A673 (cell line): ENCODE data around the gene THSD4. TPM values are rescaled to one million over a fixed set of nuclear protein-coding genes. Genes with fewer than 3 reads are reported as not detected.

Experiments used
- BruUV-seq: library from RNA; stranded (reverse); fragments of 400-500 nt; replicated peaks from 2 replicates; lab custom pipeline; 2021; lab: Mats Ljungman, UMichigan
- CTCF ChIA-PET: fragments of 300-600 bp; sonication (Branson Sonifier 250); formaldehyde crosslinking; loops from one replicate; lab custom pipeline; 2022; ENCODE audit warnings: antibody characterized with exemption; lab: Charles Lee
- POLR2A ChIA-PET: fragments of 300-600 bp; sonication (Branson Sonifier 250); formaldehyde crosslinking; loops from one replicate; lab custom pipeline; 2022; ENCODE audit warnings: antibody characterized with exemption; ENCODE audit not compliant: low non-redundant PET; lab: Charles Lee
- DNase-seq: peaks from one replicate; pipeline ENCODE4 v3.0.0-alpha.2; 2015; ENCODE audit warnings: low spot score
- H3K27ac ChIP-seq: fragments of 200-600 bp; sonication (generic); 2 replicates; pipeline ENCODE4 v1.5.1; 2016; ENCODE audit warnings: mixed run types, low read depth, mild to moderate bottlenecking, mixed read lengths, antibody characterized with exemption, low read length; ENCODE audit not compliant: poor library complexity, severe bottlenecking
- H3K27me3 ChIP-seq: fragments of 200-600 bp; sonication (generic); replicated peaks from 2 replicates; pipeline ENCODE4 v1.6.1; 2017; ENCODE audit warnings: mixed run types, low read depth, mild to moderate bottlenecking, mixed read lengths, antibody characterized with exemption, low read length; ENCODE audit not compliant: insufficient read depth, poor library complexity
- H3K36me3 ChIP-seq: fragments of 200-600 bp; sonication (generic); 2 replicates; pipeline ENCODE4 v1.6.1; 2016; ENCODE audit warnings: mixed run types, mild to moderate bottlenecking, mixed read lengths, antibody characterized with exemption, low read length; ENCODE audit not compliant: insufficient read depth, poor library complexity, severe bottlenecking
- H3K4me1 ChIP-seq: fragments of 200-600 bp; sonication (generic); 2 replicates; pipeline ENCODE4 v1.6.1; 2017; ENCODE audit warnings: mixed run types, mild to moderate bottlenecking, mixed read lengths, antibody characterized with exemption, low read length; ENCODE audit not compliant: insufficient read depth, poor library complexity, severe bottlenecking
- H3K4me3 ChIP-seq: fragments of 200-600 bp; sonication (generic); 2 replicates; pipeline ENCODE4 v1.5.1; 2016; ENCODE audit warnings: low read depth, mixed run types, mild to moderate bottlenecking, mixed read lengths, low read length; ENCODE audit not compliant: poor library complexity, severe bottlenecking
- H3K9me3 ChIP-seq: fragments of 200-600 bp; sonication (generic); 2 replicates; pipeline ENCODE4 v1.6.1; 2016; ENCODE audit warnings: mixed run types, low read depth, mild to moderate bottlenecking, mixed read lengths, antibody characterized with exemption, low read length; ENCODE audit not compliant: poor library complexity, severe bottlenecking
- EZH2 ChIP-seq: fragments of 200-600 bp; sonication (generic); IDR thresholded peaks from 2 replicates; pipeline ENCODE4 v1.6.1; 2017; ENCODE audit warnings: borderline replicate concordance, low read depth, mild to moderate bottlenecking, mixed read lengths, antibody characterized with exemption, low read length; ENCODE audit not compliant: poor library complexity, severe bottlenecking
- intact Hi-C: fragments of 100-400 bp; cut with micrococcal nuclease; formaldehyde crosslinking; loops from one replicate; pipeline ENCODE4 v1.10.0; 2022; ENCODE audit not compliant: unreplicated experiment
- total RNA-seq: library from RNA; stranded (reverse); gene quantifications from 2 replicates; pipeline ENCODE4 v1.2.3, GENCODE V29; 2021
- TF ChIP-seq, protein P1 (sequence below): fragments of 300-800, 200-600 bp; sonication (generic); conservative IDR thresholded peaks from 2 replicates; pipeline ENCODE4 v1.5.1; 2017; ENCODE audit warnings: low read depth, mild to moderate bottlenecking, antibody characterized with exemption, low read length, moderate library complexity, mixed read lengths

THSD4 gene
- total RNA-seq, 1 experiment from 2014 or later, result 2.4 TPM

GRCh38 chr15:71149646-71150557 lies 34.6 kb downstream of the THSD4 start:
- ChIA-PET POLR2A (no interaction called here), CTCF (no interaction called here)
- no peak overlapping the region for H3K27ac ChIP-seq
- no peaks in the 10 kb centered on the region for H3K36me3 ChIP-seq
- TF ChIP-seq, protein P1, sequence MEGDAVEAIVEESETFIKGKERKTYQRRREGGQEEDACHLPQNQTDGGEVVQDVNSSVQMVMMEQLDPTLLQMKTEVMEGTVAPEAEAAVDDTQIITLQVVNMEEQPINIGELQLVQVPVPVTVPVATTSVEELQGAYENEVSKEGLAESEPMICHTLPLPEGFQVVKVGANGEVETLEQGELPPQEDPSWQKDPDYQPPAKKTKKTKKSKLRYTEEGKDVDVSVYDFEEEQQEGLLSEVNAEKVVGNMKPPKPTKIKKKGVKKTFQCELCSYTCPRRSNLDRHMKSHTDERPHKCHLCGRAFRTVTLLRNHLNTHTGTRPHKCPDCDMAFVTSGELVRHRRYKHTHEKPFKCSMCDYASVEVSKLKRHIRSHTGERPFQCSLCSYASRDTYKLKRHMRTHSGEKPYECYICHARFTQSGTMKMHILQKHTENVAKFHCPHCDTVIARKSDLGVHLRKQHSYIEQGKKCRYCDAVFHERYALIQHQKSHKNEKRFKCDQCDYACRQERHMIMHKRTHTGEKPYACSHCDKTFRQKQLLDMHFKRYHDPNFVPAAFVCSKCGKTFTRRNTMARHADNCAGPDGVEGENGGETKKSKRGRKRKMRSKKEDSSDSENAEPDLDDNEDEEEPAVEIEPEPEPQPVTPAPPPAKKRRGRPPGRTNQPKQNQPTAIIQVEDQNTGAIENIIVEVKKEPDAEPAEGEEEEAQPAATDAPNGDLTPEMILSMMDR, result no peak
- no peak for TF ChIP-seq EZH2
- no peak for DNase-seq
- no TSS peak for BruUV-seq
- no peaks in the 10 kb centered on the region for H3K9me3 ChIP-seq
- no peaks in the 10 kb centered on the region for H3K27me3 ChIP-seq
- no peak overlapping the region for H3K4me3 ChIP-seq
- peaks cover 8% of the 10 kb centered on the region for H3K4me1 ChIP-seq
- intact Hi-C loops, result no loop called here

- H3K27me3 ChIP-seq, result no peaks in the 10 kb centered on the region
- ChIA-PET POLR2A (no interaction called here), CTCF (no interaction called here)
- no peak for DNase-seq
- no peaks in the 10 kb centered on the region for H3K9me3 ChIP-seq
- H3K4me1 ChIP-seq, result peaks cover 8% of the 10 kb centered on the region
- H3K36me3 ChIP-seq, result no peaks in the 10 kb centered on the region
- TF ChIP-seq EZH2, result no peak
- TF ChIP-seq, protein P1, result no peak
- H3K27ac ChIP-seq, result no peak overlapping the region
- no peak overlapping the region for H3K4me3 ChIP-seq
- intact Hi-C loops, result no loop called here
- no TSS peak for BruUV-seq
Observed at GRCh38 chr15:71151081-71151480, 35.8 kb downstream of the THSD4 start.

DNA sequence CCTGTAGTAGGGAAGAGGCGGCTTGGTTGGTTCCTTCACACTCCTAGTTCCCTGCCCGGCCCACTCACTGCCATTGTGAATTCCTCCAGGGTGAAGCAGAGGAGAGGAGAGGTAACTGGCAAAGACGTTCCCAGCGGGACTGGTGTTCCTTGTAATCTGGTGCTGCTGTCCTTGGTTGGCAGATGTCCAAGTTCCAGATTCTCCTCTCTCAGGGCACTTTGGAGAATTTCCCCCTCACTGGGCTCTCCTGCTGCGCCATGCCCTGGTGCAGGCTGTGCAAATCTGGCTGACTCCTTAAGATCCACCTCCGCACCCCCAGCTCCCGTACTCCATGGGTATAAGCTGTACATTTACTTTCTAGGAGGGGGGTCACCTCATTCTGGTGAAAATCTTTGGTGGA lies 37.3 kb downstream of the THSD4 start:
- Histone ChIP-seq H3K9me3 (no peaks in the 10 kb centered on the region), H3K27me3 (no peaks in the 10 kb centered on the region), H3K4me3 (no peak overlapping the region), H3K27ac (no peak overlapping the region), H3K4me1 (peaks cover 8% of the 10 kb centered on the region), H3K36me3 (no peaks in the 10 kb centered on the region)
- CTCF ChIA-PET, result no interaction called here
- no TSS peak for BruUV-seq
- DNase-seq, result peak; percentile 38
- POLR2A ChIA-PET, result no interaction called here
- TF ChIP-seq, protein P1, result no peak
- TF ChIP-seq EZH2, result no peak
- intact Hi-C loops, result no loop called here
